ENCODE results near the gene KCNH4.

- no peak for TF ChIP-seq CTCF (IDR thresholded peaks at IDR 0.05)
- TF ChIP-seq POLR2A (IDR thresholded peaks at IDR 0.05): no peak
Observed at GRCh38 chr17:42169351-42169750, 11.6 kb downstream of the KCNH4 start.
